KBM-7 (cell line): ENCODE data around the gene ACAD9.
"Not testable (repeated sequence)": the region's sequence is repeated elsewhere in the genome, so short reads cannot be mapped to it uniquely, and the experiment has no call there.

ENCODE experiments used
- DNase-seq: peaks from one replicate; pipeline ENCODE4 v3.0.0-alpha.2; 2015
- in situ Hi-C: fragments of 300-500 bp; cut with MboI; formaldehyde crosslinking; loops from 2 replicates; pipeline ENCODE4 v1.14.3; 2020; ENCODE audit warnings: low sequenced_read_pairs, low pct_unique_long_range_greater_than_20kb, mixed read lengths

ACAD9 gene

GRCh38 chr3:128923986-128924385 lies 44.6 kb downstream of the ACAD9 start:
- in situ Hi-C loops, DNase-seq: not testable (repeated sequence)

GRCh38 chr3:128929364-128929763 lies 49.9 kb downstream of the ACAD9 start:
- no peak for DNase-seq
- in situ Hi-C loops: no loop called here

- DNase-seq: no peak
- in situ Hi-C loops: no loop called here
Observed at GRCh38 chr3:128931046-128931445, 51.6 kb downstream of the ACAD9 start.

DNA sequence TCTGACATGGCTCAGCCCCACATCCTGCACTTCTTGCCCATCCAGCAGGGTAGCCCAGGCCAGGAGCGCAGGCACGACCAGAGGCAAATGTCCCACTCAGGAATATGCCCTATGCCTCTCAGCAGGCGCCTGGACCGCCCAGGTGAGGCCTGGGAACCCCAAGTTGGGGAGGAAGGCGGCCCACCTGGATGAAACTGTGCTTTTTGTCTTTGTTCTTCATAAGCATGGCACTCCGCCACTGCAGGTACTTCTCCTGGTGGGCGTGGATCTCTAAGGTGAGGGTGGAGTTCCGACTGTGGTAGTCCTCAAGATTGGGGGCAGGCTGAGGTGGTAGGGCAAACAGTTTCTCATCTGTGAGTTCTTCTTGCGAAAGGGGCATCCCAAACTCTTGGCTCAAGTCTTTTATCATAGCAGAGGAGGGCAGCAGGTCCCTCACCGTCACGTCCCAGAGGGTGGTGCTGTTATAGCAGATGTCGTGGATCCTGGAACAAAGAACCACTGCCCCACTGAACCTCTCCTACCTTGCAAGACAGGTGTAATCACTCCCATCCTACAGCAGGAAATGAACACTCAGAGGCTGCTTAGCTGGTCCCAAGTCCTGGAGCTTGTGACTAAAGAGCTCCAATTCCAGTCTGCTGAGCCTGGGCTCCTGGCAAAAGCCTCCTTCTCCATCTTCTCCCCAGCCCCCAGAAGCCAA lies 53.2 kb downstream of the ACAD9 start:
- in situ Hi-C loops: no loop called here
- DNase-seq: no peak

DNA sequence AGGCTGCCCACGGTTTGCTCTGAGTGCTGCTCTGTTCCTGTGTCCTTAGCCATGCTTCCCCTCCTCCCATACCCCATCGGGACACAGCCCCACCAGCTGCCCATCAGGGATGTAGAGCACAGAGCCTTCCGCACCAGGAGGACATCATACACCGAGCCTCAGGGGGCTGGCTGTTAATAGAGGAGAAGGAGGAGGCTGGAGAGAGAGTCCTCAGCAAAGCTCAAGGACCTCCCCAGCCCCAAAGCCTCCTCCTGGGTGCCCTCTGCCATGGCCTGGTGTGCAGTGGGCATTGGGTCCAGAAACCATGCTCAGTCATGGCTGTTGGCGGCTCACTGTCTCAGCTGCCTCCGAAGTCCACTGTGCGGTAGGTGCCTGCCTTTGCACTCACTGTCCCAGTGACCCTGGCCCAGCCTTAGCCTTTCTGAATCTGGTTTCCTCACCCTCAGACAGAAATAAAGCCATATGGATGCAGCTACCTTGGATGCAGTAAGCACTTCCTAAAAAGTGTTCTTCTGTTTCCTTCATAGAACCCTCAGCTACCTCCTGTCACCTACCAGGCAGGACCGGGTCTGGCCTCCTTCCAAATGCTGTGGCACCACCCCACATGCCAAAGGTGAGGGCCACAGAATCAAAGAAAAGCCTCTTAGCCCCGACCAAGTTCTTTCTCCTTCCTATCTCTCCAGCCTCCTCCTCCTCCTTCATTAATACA lies 53.9 kb downstream of the ACAD9 start:
- DNase-seq: no peak
- in situ Hi-C loops: no loop called here

DNA sequence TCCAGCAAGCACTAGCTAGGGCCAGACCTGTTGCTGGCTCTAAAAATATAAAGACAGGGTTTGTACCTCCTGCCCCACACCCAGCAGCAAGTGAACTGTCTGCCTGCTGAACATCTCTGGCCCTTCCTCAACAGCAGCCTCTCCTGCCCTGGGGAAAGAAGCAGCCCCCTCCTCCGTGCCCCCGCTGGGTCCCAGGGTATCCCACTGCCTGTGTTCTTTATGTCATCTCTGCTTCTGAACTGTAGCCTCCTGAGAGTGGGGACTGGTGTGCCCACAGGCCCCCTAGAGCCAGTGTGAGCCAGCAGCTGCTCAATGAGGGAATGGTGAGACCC lies 54.5 kb downstream of the ACAD9 start:
- no peak for DNase-seq
- in situ Hi-C loops: no loop called here

DNA sequence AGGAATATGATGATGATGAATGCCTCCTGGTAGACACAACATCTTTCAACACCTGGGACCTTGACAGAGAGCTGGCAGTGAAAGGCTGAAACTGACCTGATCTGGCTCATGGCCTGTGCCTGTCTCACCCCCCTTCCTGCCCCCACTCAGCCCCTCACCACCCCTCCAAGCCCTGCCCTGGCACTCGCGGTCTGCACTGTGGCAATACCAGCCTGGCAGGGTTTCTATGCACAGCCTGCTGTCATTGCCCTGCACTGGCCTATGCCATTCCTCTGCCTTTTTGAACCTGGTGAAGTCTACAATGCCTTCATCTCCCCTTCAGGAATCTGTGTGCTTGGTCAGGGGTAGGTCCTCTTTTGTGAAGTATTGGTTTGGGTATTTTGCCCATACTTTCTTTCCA lies 56.5 kb downstream of the ACAD9 start:
- no peak for DNase-seq
- in situ Hi-C loops: no loop called here

DNA sequence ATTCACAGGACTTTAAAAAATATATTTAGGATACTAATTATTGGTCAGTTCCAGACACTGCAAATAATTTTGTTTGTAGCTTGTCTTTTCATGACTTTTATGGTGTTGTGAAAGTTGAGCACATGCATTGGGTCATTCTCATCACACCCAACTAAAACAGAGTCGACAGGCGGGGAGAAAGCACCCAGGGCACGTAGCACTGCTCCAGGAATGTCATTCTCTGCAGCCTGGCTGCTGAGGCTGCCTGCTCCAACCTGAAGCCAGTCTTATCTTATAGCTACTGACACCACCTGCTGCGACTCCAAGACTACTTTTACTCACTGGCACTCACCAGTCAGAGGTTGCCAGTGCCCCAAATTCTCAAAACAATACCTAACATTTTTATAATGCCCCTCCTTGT lies 56.9 kb downstream of the ACAD9 start:
- in situ Hi-C loops: no loop called here
- DNase-seq: no peak

DNA sequence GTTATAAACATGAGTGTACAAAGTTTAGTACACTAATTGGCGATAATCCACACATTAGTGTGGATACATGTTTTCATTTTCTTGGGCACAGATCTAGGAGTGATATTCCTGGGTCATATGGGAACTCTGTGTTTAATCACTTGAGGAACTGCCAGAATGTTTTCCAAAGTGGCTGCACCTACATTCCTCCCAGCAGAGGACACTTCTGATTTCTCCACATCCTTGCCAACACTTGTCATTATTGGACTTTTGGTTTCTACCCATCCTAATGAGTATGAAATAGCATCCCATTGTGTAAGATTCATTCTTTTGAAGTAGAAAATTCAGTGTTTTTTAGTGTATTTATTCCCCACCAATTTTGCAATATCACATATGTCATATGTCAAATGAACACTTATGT lies 60.8 kb downstream of the ACAD9 start:
- in situ Hi-C loops: no loop called here
- no peak for DNase-seq

GRCh38 chr3:128942161-128942952 lies 62.9 kb downstream of the ACAD9 start:
- DNase-seq: no peak

GRCh38 chr3:128945041-128945877 lies 65.8 kb downstream of the ACAD9 start:
- in situ Hi-C loops: no loop called here
- DNase-seq: no peak

More at GRCh38 chr3:128942161-128942952, 62.9 kb downstream of the ACAD9 start:
- in situ Hi-C loops: no loop called here

GRCh38 chr3:128945878-128946175 lies 66.4 kb downstream of the ACAD9 start:
- DNase-seq: no peak
- in situ Hi-C loops: no loop called here

GRCh38 chr3:128946411-128946810 lies 67.0 kb downstream of the ACAD9 start:
- DNase-seq: no peak
- in situ Hi-C loops: no loop called here

DNA sequence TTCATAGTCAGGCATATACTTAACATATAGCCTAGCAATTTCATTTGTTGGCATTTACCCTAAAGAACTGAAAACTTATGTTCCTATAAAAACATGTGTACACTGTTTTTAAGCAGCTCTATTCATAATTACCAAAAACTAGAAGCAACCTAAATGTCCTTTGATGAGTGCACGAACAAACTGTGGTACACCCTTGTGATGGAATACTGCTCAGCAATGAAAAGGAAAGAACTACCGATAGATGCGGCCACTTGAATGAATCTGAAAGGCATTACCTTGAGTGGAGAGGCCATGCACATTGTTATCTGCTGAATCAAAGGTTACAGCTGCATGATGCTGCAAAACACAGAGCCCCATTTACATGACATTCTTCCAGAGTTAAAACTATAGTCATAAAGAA lies 69.7 kb downstream of the ACAD9 start:
- no peak for DNase-seq
- in situ Hi-C loops: no loop called here

GRCh38 chr3:128950223-128950938 lies 71.0 kb downstream of the ACAD9 start:
- in situ Hi-C loops: no loop called here
- no peak for DNase-seq

- no peak for DNase-seq
- in situ Hi-C loops: no loop called here
Observed at GRCh38 chr3:128956440-128956839, 77.0 kb downstream of the ACAD9 start.
